H1 (cell line): ENCODE results near the gene GOLGA6L10. TPM values are rescaled to one million over a fixed set of nuclear protein-coding genes. Genes with fewer than 3 reads are reported as not detected.
"Not testable (repeated sequence)": the region's sequence is repeated elsewhere in the genome, so short reads cannot be mapped to it uniquely, and the experiment has no call there.

Experiments used
- CTCF ChIA-PET: fragments of 300-600 bp; sonication (Branson Sonifier 250); formaldehyde crosslinking; loops from one replicate; lab custom pipeline; 2021; ENCODE audit not compliant: partially characterized antibody; lab: Charles Lee
- POLR2A ChIA-PET: fragments of 300-600 bp; sonication (Branson Sonifier 250); formaldehyde crosslinking; loops from one replicate; lab custom pipeline; 2021; ENCODE audit warnings: inconsistent platforms; ENCODE audit not compliant: partially characterized antibody; lab: Charles Lee
- DNase-seq, 2 experiments: peaks; one replicate each; pipeline versions ENCODE4 v3.0.0 to v3.0.0-alpha.2; 2010 to 2022; ENCODE audit warnings: low spot score in 2 of 2, low read depth in 1 of 2, mixed read lengths in 1 of 2
- FAIRE-seq: peaks from 2 replicates; lab custom pipeline; 2011; peaks lifted over from hg19 to GRCh38; lab: Jason Lieb, UNC
- H2AFZ ChIP-seq: 2 replicates; pipeline ENCODE4 v1.8.1; 2012; ENCODE audit warnings: low read length, inconsistent platforms
- H2AK5ac ChIP-seq: 2 replicates; pipeline ENCODE4 v1.6.1; 2013; ENCODE audit warnings: low read depth, low read length
- H2BK120ac ChIP-seq: replicated peaks from 2 replicates; pipeline ENCODE3; 2013; ENCODE audit warnings: low read depth, low read length, inconsistent platforms
- H2BK12ac ChIP-seq: 2 replicates; pipeline ENCODE4 v1.6.1; 2013; ENCODE audit warnings: low read depth, low read length
- H2BK15ac ChIP-seq: 2 replicates; pipeline ENCODE4 v1.6.1; 2013; ENCODE audit warnings: low read length
- H2BK20ac ChIP-seq: 2 replicates; pipeline ENCODE4 v1.6.1; 2013; ENCODE audit warnings: low read length
- H2BK5ac ChIP-seq: 2 replicates; pipeline ENCODE4 v1.6.1; 2013; ENCODE audit warnings: low read depth, low read length
- H3K14ac ChIP-seq: 2 replicates; pipeline ENCODE4 v1.6.1; 2013; ENCODE audit warnings: inconsistent platforms; ENCODE audit not compliant: insufficient read length
- H3K18ac ChIP-seq: 2 replicates; pipeline ENCODE4 v1.6.1; 2013; ENCODE audit warnings: low read length; ENCODE audit errors: extremely low read depth
- H3K23ac ChIP-seq: 2 replicates; pipeline ENCODE4 v1.6.1; 2013; ENCODE audit warnings: inconsistent platforms; ENCODE audit not compliant: insufficient read length
- H3K23me2 ChIP-seq: 2 replicates; pipeline ENCODE4 v1.6.1; 2013; ENCODE audit warnings: low read depth, low read length
- H3K27ac ChIP-seq: 2 replicates; pipeline ENCODE4 v1.6.1; 2011; ENCODE audit warnings: low read depth, low read length, inconsistent platforms
- H3K27me3 ChIP-seq, 4 experiments: replicated peaks in 1 of 4; 1 replicate in 1 of 4; 2 replicates in 3 of 4; pipeline versions ENCODE4 v1.6.1 to v1.8.1; 2011 to 2013; ENCODE audit warnings: low read length in 3 of 4, mild to moderate bottlenecking in 3 of 4, inconsistent platforms in 2 of 4, mixed read lengths in 2 of 4, moderate library complexity in 1 of 4; ENCODE audit not compliant: control insufficient read depth in 3 of 4, insufficient read depth in 3 of 4; ENCODE audit errors: extremely low read depth in 1 of 4
- H3K36me3 ChIP-seq, 4 experiments: 2 replicates each; pipeline versions ENCODE4 v1.6.1 to v1.8.1; 2011 to 2013; ENCODE audit warnings: mild to moderate bottlenecking in 4 of 4, low read length in 3 of 4, moderate library complexity in 2 of 4, control low read depth in 1 of 4, inconsistent platforms in 1 of 4; ENCODE audit not compliant: insufficient read depth in 4 of 4, control insufficient read depth in 2 of 4
- H3K4ac ChIP-seq: replicated peaks from 2 replicates; pipeline ENCODE3; 2013; ENCODE audit warnings: low read length, low read depth, mixed read lengths, inconsistent platforms; ENCODE audit not compliant: insufficient read length
- H3K4me1 ChIP-seq, 4 experiments: replicated peaks in 1 of 4; 1 replicate in 1 of 4; 2 replicates in 3 of 4; pipeline versions ENCODE4 v1.6.1 to v1.8.1; 2011 to 2013; ENCODE audit warnings: low read length in 3 of 4, inconsistent platforms in 2 of 4, mixed read lengths in 1 of 4; ENCODE audit not compliant: insufficient read depth in 4 of 4, control insufficient read depth in 3 of 4
- H3K4me2 ChIP-seq, 2 experiments: 2 replicates each; pipeline versions ENCODE4 v1.6.1 to v1.8.1; 2011 to 2013; ENCODE audit warnings: low read depth in 2 of 2, low read length in 2 of 2, control low read depth in 1 of 2, inconsistent platforms in 1 of 2, mild to moderate bottlenecking in 1 of 2; ENCODE audit not compliant: insufficient read depth in 1 of 2
- H3K4me3 ChIP-seq, 4 experiments: fragments of 200-600, 300-600 bp in 1 of 4; sonication (generic), shearing (Covaris generic), sonication (Bioruptor Twin) in 1 of 4; 2 replicates each; pipeline versions ENCODE4 v1.5.1 to v1.8.1; 2011 to 2016; ENCODE audit warnings: low read length in 4 of 4, low read depth in 3 of 4, control low read depth in 2 of 4, inconsistent platforms in 2 of 4, mild to moderate bottlenecking in 2 of 4, mixed read lengths in 1 of 4, moderate library complexity in 1 of 4; ENCODE audit not compliant: insufficient read depth in 2 of 4; ENCODE audit errors: extremely low read depth in 1 of 4
- H3K56ac ChIP-seq: replicated peaks from 2 replicates; pipeline ENCODE3; 2013; ENCODE audit warnings: low read depth, mild to moderate bottlenecking, mixed read lengths, low read length, inconsistent platforms; ENCODE audit not compliant: insufficient read length
- H3K79me1 ChIP-seq: 2 replicates; pipeline ENCODE4 v1.6.1; 2013; ENCODE audit warnings: low read depth, low read length, control low read depth
- H3K79me2 ChIP-seq, 2 experiments: 2 replicates each; pipeline versions ENCODE4 v1.6.1 to v1.8.1; 2012 to 2013; ENCODE audit warnings: low read length in 2 of 2, mild to moderate bottlenecking in 2 of 2, inconsistent platforms in 1 of 2; ENCODE audit not compliant: insufficient read depth in 2 of 2, control insufficient read depth in 1 of 2
- H3K9ac ChIP-seq, 4 experiments: replicated peaks in 1 of 4; 1 replicate in 1 of 4; 2 replicates in 3 of 4; pipeline versions ENCODE4 v1.6.1 to v1.8.1; 2011 to 2013; ENCODE audit warnings: low read depth in 3 of 4, low read length in 3 of 4, control low read depth in 2 of 4, mild to moderate bottlenecking in 2 of 4, moderate library complexity in 2 of 4, inconsistent platforms in 1 of 4; ENCODE audit errors: extremely low read depth in 1 of 4
- H3K9me3 ChIP-seq, 2 experiments: 2 replicates each; pipeline versions ENCODE4 v1.6.1 to v1.8.1; 2012 to 2013; ENCODE audit warnings: mild to moderate bottlenecking in 2 of 2, moderate library complexity in 2 of 2, control low read depth in 1 of 2, inconsistent platforms in 1 of 2, low read depth in 1 of 2, low read length in 1 of 2, mixed read lengths in 1 of 2; ENCODE audit not compliant: insufficient read depth in 2 of 2
- H4K20me1 ChIP-seq, 2 experiments: replicated peaks in 1 of 2; 2 replicates each; pipeline versions ENCODE3 to v1.8.1; 2011 to 2013; ENCODE audit warnings: inconsistent platforms in 2 of 2, low read length in 2 of 2, mild to moderate bottlenecking in 1 of 2; ENCODE audit not compliant: insufficient read depth in 2 of 2, control insufficient read depth in 1 of 2
- H4K5ac ChIP-seq: 2 replicates; pipeline ENCODE4 v1.6.1; 2013; ENCODE audit warnings: low read length, low read depth, mixed read lengths, inconsistent platforms; ENCODE audit not compliant: insufficient read length
- H4K8ac ChIP-seq: 2 replicates; pipeline ENCODE4 v1.8.0; 2013; ENCODE audit warnings: mild to moderate bottlenecking, moderate library complexity, low read length, inconsistent platforms; ENCODE audit not compliant: insufficient read depth; ENCODE audit errors: extremely low read depth
- H4K91ac ChIP-seq: replicated peaks from 2 replicates; pipeline ENCODE3; 2013; ENCODE audit warnings: low read length, mixed read lengths, inconsistent platforms; ENCODE audit not compliant: insufficient read length
- WGBS, 2 experiments: shearing (Covaris generic) in 1 of 2; methylation state at CpG; one replicate each; pipeline versions ENCODE4 v1.1.6 to v1.1.7; 2013 to 2015; ENCODE audit warnings: low lambda C conversion rate in 2 of 2, mixed read lengths in 2 of 2, inconsistent platforms in 1 of 2, low coverage in 1 of 2, missing lambda C conversion rate in 1 of 2; ENCODE audit not compliant: insufficient replicate concordance in 2 of 2, insufficient coverage in 1 of 2, insufficient read length in 1 of 2; ENCODE audit errors: extremely low coverage in 1 of 2, missing lambda C conversion rate in 1 of 2; 5-methylcytosine and 5-hydroxymethylcytosine counted together
- polyA plus RNA-seq, 7 experiments: library from polyadenylated mRNA; depleted of rRNA in 3 of 7; stranded (reverse) in 5 of 7; unstranded in 2 of 7; fragments of >200 nt in 5 of 7; fragments of 200-250 nt in 2 of 7; gene quantifications; 1 replicate in 5 of 7; 2 replicates in 1 of 7; 4 replicates in 1 of 7; pipeline versions ENCODE4 v1.2.1 to v1.2.3, GENCODE V29; 2011 to 2013; ENCODE audit warnings: missing spikeins in 2 of 7, mixed read lengths in 2 of 7
- total RNA-seq: library from RNA; stranded (reverse); fragmentation: NEBNext Ultra II Directional; extraction: Animal tissue kit (Norgen Biotek cat#: 25700); gene quantifications from 2 replicates; pipeline ENCODE4 v1.2.1, GENCODE V29; 2021

Gene GOLGA6L10
- total and polyA plus RNA-seq, 2 of the 8 experiments (the other 6 are each of a cell fraction or from before 2014, with no cell fraction given): 0.91 to 4.0 TPM

- H3K4me3 ChIP-seq, H2BK15ac ChIP-seq, CTCF ChIA-PET, H3K9me3 ChIP-seq, DNase-seq, H2BK5ac ChIP-seq, H2BK12ac ChIP-seq, H3K23me2 ChIP-seq, H3K23ac ChIP-seq, H2BK120ac ChIP-seq, H3K56ac ChIP-seq, H3K27me3 ChIP-seq, H3K79me1 ChIP-seq, H4K20me1 ChIP-seq, H3K36me3 ChIP-seq, H3K9ac ChIP-seq, H3K4ac ChIP-seq, H4K8ac ChIP-seq, H2AFZ ChIP-seq, H3K4me2 ChIP-seq, FAIRE-seq, H2BK20ac ChIP-seq, H3K18ac ChIP-seq, H4K5ac ChIP-seq, POLR2A ChIA-PET, H3K27ac ChIP-seq, H3K14ac ChIP-seq, H3K4me1 ChIP-seq, H2AK5ac ChIP-seq, H4K91ac ChIP-seq: not testable (repeated sequence)
- H3K79me2 ChIP-seq: peaks cover 0 to 13% of the 10 kb centered on the region in 2 experiments; a peak in 2 of 4 replicates
- 65% methylated on average over 2 of the region's 3 CpGs; no CpG with 5 or more reads in 1 of the 2 experiments for WGBS, 2 experiments
Observed at GRCh38 chr15:82367790-82368189, 18.5 kb upstream of the GOLGA6L10 start.
